ENCODE measurements around the gene ATP11B. TPM values are rescaled to one million over a fixed set of nuclear protein-coding genes. Genes with fewer than 3 reads are reported as not detected.
A peak's percentile ranks its signal among the peaks of the same experiment; 100 is the strongest.

The ATP11B gene
- total RNA-seq, 1 donor from 2014 or later: 42.8 TPM

GRCh38 chr3:182936239-182936917, 143.1 kb downstream of the ATP11B start:
- DNase-seq (ENCODE audit: low read depth) (no peak), FAIRE-seq (no peak)
- Histone ChIP-seq H3K79me2 (ENCODE audit: insufficient read depth, low read length) (no peaks in the 10 kb centered on the region), H3K4me2 (ENCODE audit: low read length) (no peak overlapping the region), H3K4me1 (ENCODE audit: insufficient read depth, low read length) (no peaks in the 10 kb centered on the region), H4K20me1 (ENCODE audit: insufficient read depth, low read length) (no peaks in the 10 kb centered on the region), H3K36me3 (ENCODE audit: insufficient read depth, low read length) (no peaks in the 10 kb centered on the region), H2AFZ (ENCODE audit: low read depth, low read length) (no peak overlapping the region), H3K9me3 (ENCODE audit: insufficient read depth, low read depth, low read length) (no peaks in the 10 kb centered on the region), H3K27me3 (ENCODE audit: insufficient read depth, low read length) (no peaks in the 10 kb centered on the region), H3K9ac (ENCODE audit: low read length) (no peak overlapping the region), H3K27ac (ENCODE audit: low read depth, low read length) (no peak overlapping the region), H3K4me3 (ENCODE audit: insufficient read depth, low read depth, low read length) (no peak overlapping the region)
- TF ChIP-seq CTCF (IDR thresholded peaks at IDR 0.05; ENCODE audit: insufficient read depth, low read depth, low read length) (no peak), EZH2 (IDR thresholded peaks at IDR 0.05; ENCODE audit: insufficient read depth, low read length) (no peak)
- Mint-ChIP-seq H3K27ac (ENCODE audit: unreplicated experiment) (no peak overlapping the region), H3K27me3 (ENCODE audit: low read depth, unreplicated experiment) (no peaks in the 10 kb centered on the region), H3K9me3 (ENCODE audit: unreplicated experiment) (peaks cover 2% of the 10 kb centered on the region), H3K36me3 (ENCODE audit: low read depth, unreplicated experiment) (peaks cover 6% of the 10 kb centered on the region), H3K4me3 (ENCODE audit: unreplicated experiment) (no peak overlapping the region), H3K4me1 (ENCODE audit: low read depth, unreplicated experiment) (peaks cover 10% of the 10 kb centered on the region)

- Histone ChIP-seq H3K9me3 (ENCODE audit: insufficient read depth, low read depth, low read length) (no peaks in the 10 kb centered on the region), H2AFZ (ENCODE audit: low read depth, low read length) (no peak overlapping the region), H3K4me2 (ENCODE audit: low read length) (no peak overlapping the region), H3K4me3 (ENCODE audit: insufficient read depth, low read depth, low read length) (no peak overlapping the region), H4K20me1 (ENCODE audit: insufficient read depth, low read length) (no peaks in the 10 kb centered on the region), H3K9ac (ENCODE audit: low read length) (no peak overlapping the region), H3K36me3 (ENCODE audit: insufficient read depth, low read length) (no peaks in the 10 kb centered on the region), H3K27ac (ENCODE audit: low read depth, low read length) (no peak overlapping the region), H3K79me2 (ENCODE audit: insufficient read depth, low read length) (no peaks in the 10 kb centered on the region), H3K27me3 (ENCODE audit: insufficient read depth, low read length) (no peaks in the 10 kb centered on the region), H3K4me1 (ENCODE audit: insufficient read depth, low read length) (no peaks in the 10 kb centered on the region)
- no peak for FAIRE-seq
- DNase-seq (ENCODE audit: low read depth): no peak
- H3K4me1 Mint-ChIP-seq (ENCODE audit: low read depth, unreplicated experiment): peaks cover 10% of the 10 kb centered on the region
- H3K36me3 Mint-ChIP-seq (ENCODE audit: low read depth, unreplicated experiment): peaks cover 3% of the 10 kb centered on the region
- H3K27ac Mint-ChIP-seq (ENCODE audit: unreplicated experiment): no peak overlapping the region
- TF ChIP-seq CTCF (IDR thresholded peaks at IDR 0.05; ENCODE audit: insufficient read depth, low read depth, low read length) (no peak), EZH2 (IDR thresholded peaks at IDR 0.05; ENCODE audit: insufficient read depth, low read length) (no peak)
- no peak overlapping the region for H3K4me3 Mint-ChIP-seq (ENCODE audit: unreplicated experiment)
- H3K9me3 Mint-ChIP-seq (ENCODE audit: unreplicated experiment): peaks cover 2% of the 10 kb centered on the region
- H3K27me3 Mint-ChIP-seq (ENCODE audit: low read depth, unreplicated experiment): no peaks in the 10 kb centered on the region
These were observed 143.6 kb downstream of the ATP11B start for GRCh38 chr3:182936918-182937285.

GRCh38 chr3:182937293-182938051, 144.2 kb downstream of the ATP11B start:
- Mint-ChIP-seq H3K9me3 (ENCODE audit: unreplicated experiment) (peaks cover 2% of the 10 kb centered on the region), H3K4me1 (ENCODE audit: low read depth, unreplicated experiment) (peaks cover 10% of the 10 kb centered on the region), H3K36me3 (ENCODE audit: low read depth, unreplicated experiment) (peaks cover 3% of the 10 kb centered on the region), H3K4me3 (ENCODE audit: unreplicated experiment) (no peak overlapping the region), H3K27ac (ENCODE audit: unreplicated experiment) (no peak overlapping the region), H3K27me3 (ENCODE audit: low read depth, unreplicated experiment) (no peaks in the 10 kb centered on the region)
- no peaks in the 10 kb centered on the region for H3K27me3 ChIP-seq (ENCODE audit: insufficient read depth, low read length)
- H3K27ac ChIP-seq (ENCODE audit: low read depth, low read length): no peak overlapping the region
- TF ChIP-seq EZH2 (IDR thresholded peaks at IDR 0.05; ENCODE audit: insufficient read depth, low read length) (no peak), CTCF (IDR thresholded peaks at IDR 0.05; ENCODE audit: insufficient read depth, low read depth, low read length) (no peak)
- no peak for DNase-seq (ENCODE audit: low read depth)
- no peaks in the 10 kb centered on the region for H3K36me3 ChIP-seq (ENCODE audit: insufficient read depth, low read length)
- no peak overlapping the region for H3K4me2 ChIP-seq (ENCODE audit: low read length)
- H2AFZ ChIP-seq (ENCODE audit: low read depth, low read length): no peak overlapping the region
- H3K4me3 ChIP-seq (ENCODE audit: insufficient read depth, low read depth, low read length): no peak overlapping the region
- FAIRE-seq: peak; percentile 34
- no peaks in the 10 kb centered on the region for H3K9me3 ChIP-seq (ENCODE audit: insufficient read depth, low read depth, low read length)
- H3K4me1 ChIP-seq (ENCODE audit: insufficient read depth, low read length): no peaks in the 10 kb centered on the region
- no peaks in the 10 kb centered on the region for H4K20me1 ChIP-seq (ENCODE audit: insufficient read depth, low read length)
- no peak overlapping the region for H3K9ac ChIP-seq (ENCODE audit: low read length)
- H3K79me2 ChIP-seq (ENCODE audit: insufficient read depth, low read length): no peaks in the 10 kb centered on the region
